ENCODE measurements around the gene TACR2. TPM values are rescaled to one million over a fixed set of nuclear protein-coding genes. Genes with fewer than 3 reads are reported as not detected.

TACR2 gene
- total and polyA plus RNA-seq, 2 of the 13 experiments (the other 11 are each of a cell fraction or from before 2014, with no cell fraction given) = 0.04 TPM; not detected in 1

GRCh38 chr10:69425511-69426298 lies 9.0 kb upstream of the TACR2 start (continued):
- TF ChIP-seq THAP7 (CRISPR knock-in tag; IDR thresholded peaks at IDR 0.05) (no peak), ZNF572 (CRISPR knock-in tag; IDR thresholded peaks at IDR 0.05) (no peak), SOX13 (IDR thresholded peaks at IDR 0.05) (peak; percentile 91), SOX13 (CRISPR knock-in tag; conservative IDR thresholded peaks at IDR 0.05 in 1 of 2, IDR thresholded peaks at IDR 0.05 in 1 of 2) (peak in 1 of 2 experiments; percentile 96; a peak in 2 of 4 replicates), NFIB (CRISPR knock-in tag; IDR thresholded peaks at IDR 0.05; ENCODE audit: borderline replicate concordance) (no peak), HOXD1 (CRISPR knock-in tag; IDR thresholded peaks at IDR 0.05) (no peak), NFE2L2 (IDR thresholded peaks at IDR 0.05; ENCODE audit: low read length) (no peak), GATAD1 (CRISPR knock-in tag; IDR thresholded peaks at IDR 0.05) (peak; percentile 61; the same call in 1 of the 2 replicates), NR0B2 (CRISPR knock-in tag; IDR thresholded peaks at IDR 0.05) (no peak), E2F1 (CRISPR knock-in tag; IDR thresholded peaks at IDR 0.05) (no peak), RXRB (CRISPR knock-in tag; IDR thresholded peaks at IDR 0.05; ENCODE audit: borderline replicate concordance) (peak; percentile 88), GABPA (IDR thresholded peaks at IDR 0.05; ENCODE audit: low read depth, low read length) (no peak), GABPA (CRISPR knock-in tag; IDR thresholded peaks at IDR 0.05; ENCODE audit: low read depth) (peak; percentile 42; the same call in 1 of the 2 replicates), NFRKB (IDR thresholded peaks at IDR 0.05) (no peak), ZNF761 (CRISPR knock-in tag; conservative IDR thresholded peaks at IDR 0.05) (no peak), ZNF672 (CRISPR knock-in tag; IDR thresholded peaks at IDR 0.05) (no peak), ZNF776 (CRISPR knock-in tag; IDR thresholded peaks at IDR 0.05) (no peak), BRD4 (CRISPR knock-in tag; IDR thresholded peaks at IDR 0.05) (no peak), PAF1 (CRISPR knock-in tag; IDR thresholded peaks at IDR 0.05) (no peak), ZNF879 (CRISPR knock-in tag; IDR thresholded peaks at IDR 0.05) (no peak), NCOA5 (CRISPR knock-in tag; IDR thresholded peaks at IDR 0.05) (no peak), RFXAP (CRISPR knock-in tag; IDR thresholded peaks at IDR 0.05; ENCODE audit: borderline replicate concordance) (no peak), ZNF577 (CRISPR knock-in tag; IDR thresholded peaks at IDR 0.05; ENCODE audit: borderline replicate concordance, low read depth) (no peak), ZBTB2 (CRISPR knock-in tag; IDR thresholded peaks at IDR 0.05; ENCODE audit: low read depth) (0 out of 2 replicates have a peak, but pooled peaks have one; percentile 18), SMAD1 (CRISPR knock-in tag; IDR thresholded peaks at IDR 0.05; ENCODE audit: borderline replicate concordance, low read depth) (no peak), RBM39 (IDR thresholded peaks at IDR 0.05; ENCODE audit: low read depth, low read length, poor library complexity, severe bottlenecking) (no peak), TBX3 (IDR thresholded peaks at IDR 0.05; ENCODE audit: borderline replicate concordance) (no peak), ZNF724P (CRISPR knock-in tag; IDR thresholded peaks at IDR 0.05; ENCODE audit: borderline replicate concordance) (no peak), ATAD3A (CRISPR knock-in tag; IDR thresholded peaks at IDR 0.05) (no peak)

Measured in HepG2 (cell line).